Mesendoderm (in vitro differentiated cells): ENCODE measurements around the gene RASSF3.
A peak's percentile ranks its signal among the peaks of the same experiment; 100 is the strongest.

Source experiments
- DNase-seq: peaks from one replicate; pipeline ENCODE4 v3.0.0; 2013
- H2AK5ac ChIP-seq: 2 replicates; pipeline ENCODE4 v1.6.1; 2013; ENCODE audit warnings: low read length, inconsistent platforms
- H2BK120ac ChIP-seq: 2 replicates; pipeline ENCODE4 v1.6.1; 2013; ENCODE audit warnings: low read depth, mild to moderate bottlenecking, low read length, moderate library complexity, mixed read lengths
- H2BK15ac ChIP-seq: replicated peaks from 2 replicates; pipeline ENCODE4 v1.6.1; 2013; ENCODE audit warnings: low read depth, mild to moderate bottlenecking, moderate library complexity
- H2BK5ac ChIP-seq: 2 replicates; pipeline ENCODE4 v1.6.1; 2013; ENCODE audit warnings: low read length, inconsistent platforms
- H3K18ac ChIP-seq: 2 replicates; pipeline ENCODE4 v1.6.1; 2013; ENCODE audit warnings: mild to moderate bottlenecking, low read length, mixed read lengths
- H3K23ac ChIP-seq: one replicate; pipeline ENCODE4 v1.6.1; 2013; ENCODE audit warnings: low read length
- H3K27ac ChIP-seq: 2 replicates; pipeline ENCODE4 v1.5.1; 2013; ENCODE audit warnings: low read depth, mild to moderate bottlenecking, inconsistent platforms, low read length, moderate library complexity
- H3K27me3 ChIP-seq: 2 replicates; pipeline ENCODE4 v1.6.1; 2013; ENCODE audit warnings: low read length, control low read depth, mild to moderate bottlenecking, inconsistent platforms; ENCODE audit not compliant: insufficient read depth, poor library complexity
- H3K36me3 ChIP-seq: 2 replicates; pipeline ENCODE4 v1.6.1; 2013; ENCODE audit warnings: low read length, inconsistent platforms; ENCODE audit not compliant: control insufficient read depth, insufficient read depth
- H3K4ac ChIP-seq: one replicate; pipeline ENCODE4 v1.6.1; 2013; ENCODE audit warnings: low read depth, mild to moderate bottlenecking, low read length, moderate library complexity
- H3K4me1 ChIP-seq: 2 replicates; pipeline ENCODE4 v1.6.1; 2013; ENCODE audit warnings: low read depth, low read length, inconsistent platforms; ENCODE audit not compliant: control insufficient read depth
- H3K4me2 ChIP-seq: 2 replicates; pipeline ENCODE4 v1.6.1; 2013; ENCODE audit warnings: low read length
- H3K4me3 ChIP-seq: 2 replicates; pipeline ENCODE4 v1.5.1; 2013; ENCODE audit warnings: mild to moderate bottlenecking, low read length
- H3K56ac ChIP-seq: one replicate; pipeline ENCODE4 v1.6.1; 2013; ENCODE audit warnings: low read length
- H3K79me1 ChIP-seq: 2 replicates; pipeline ENCODE4 v1.6.1; 2013; ENCODE audit warnings: low read length, inconsistent platforms
- H3K79me2 ChIP-seq: 2 replicates; pipeline ENCODE4 v1.6.1; 2013; ENCODE audit warnings: mild to moderate bottlenecking, low read length; ENCODE audit not compliant: control insufficient read depth, insufficient read depth
- H3K9ac ChIP-seq: 2 replicates; pipeline ENCODE4 v1.6.1; 2013; ENCODE audit warnings: low read length, inconsistent platforms
- H4K5ac ChIP-seq: one replicate; pipeline ENCODE4 v1.6.1; 2013; ENCODE audit warnings: low read length
- H4K8ac ChIP-seq: one replicate; pipeline ENCODE4 v1.6.1; 2013; ENCODE audit warnings: low read depth, mild to moderate bottlenecking, control low read depth, low read length, moderate library complexity
- WGBS: extraction: QIAGEN DNeasy Blood & Tissue Kit; methylation state at CpG from one replicate; pipeline ENCODE4 v1.1.7; 2013; ENCODE audit warnings: low lambda C conversion rate, missing lambda C conversion rate; ENCODE audit not compliant: insufficient coverage; ENCODE audit errors: extremely low coverage; 5-methylcytosine and 5-hydroxymethylcytosine counted together

RASSF3 gene

GRCh38 chr12:64663015-64663414 is 52.7 kb downstream of the RASSF3 start:
- Histone ChIP-seq H3K4me2 (no peak overlapping the region), H2BK5ac (no peak overlapping the region), H3K56ac (no peak overlapping the region), H4K5ac (no peak overlapping the region), H3K18ac (no peak overlapping the region), H3K23ac (no peak overlapping the region), H3K27me3 (no peaks in the 10 kb centered on the region), H3K79me2 (peaks cover 28% of the 10 kb centered on the region), H3K79me1 (peaks cover 20% of the 10 kb centered on the region), H3K4me1 (peaks cover 11% of the 10 kb centered on the region), H3K9ac (no peak overlapping the region), H2AK5ac (no peak overlapping the region), H2BK120ac (no peak overlapping the region), H3K27ac (no peak overlapping the region), H3K4ac (no peak overlapping the region), H3K4me3 (no peak overlapping the region), H4K8ac (no peak overlapping the region), H2BK15ac (no peak overlapping the region), H3K36me3 (no peaks in the 10 kb centered on the region)
- WGBS: no CpG with 5 or more reads among the region's 5 CpGs
- no peak for DNase-seq

- H3K23ac ChIP-seq: no peak overlapping the region
- peak; percentile 82 for DNase-seq
- no peak overlapping the region for H4K8ac ChIP-seq
- no peak overlapping the region for H2AK5ac ChIP-seq
- no peak overlapping the region for H3K4me3 ChIP-seq
- H4K5ac ChIP-seq: no peak overlapping the region
- H2BK5ac ChIP-seq: no peak overlapping the region
- H3K18ac ChIP-seq: no peak overlapping the region
- no CpG with 5 or more reads among the region's 4 CpGs for WGBS
- peaks cover 20% of the 10 kb centered on the region for H3K79me1 ChIP-seq
- H3K4ac ChIP-seq: no peak overlapping the region
- H3K9ac ChIP-seq: no peak overlapping the region
- H3K56ac ChIP-seq: no peak overlapping the region
- no peak overlapping the region for H2BK120ac ChIP-seq
- no peak overlapping the region for H2BK15ac ChIP-seq
- no peaks in the 10 kb centered on the region for H3K36me3 ChIP-seq
- no peak overlapping the region for H3K4me2 ChIP-seq
- peaks cover 31% of the 10 kb centered on the region for H3K79me2 ChIP-seq
- no peak overlapping the region for H3K27ac ChIP-seq
- H3K27me3 ChIP-seq: no peaks in the 10 kb centered on the region
- H3K4me1 ChIP-seq: peaks cover 17% of the 10 kb centered on the region
Measured at GRCh38 chr12:64665514-64665913, 55.2 kb downstream of the RASSF3 start.

GRCh38 chr12:64666054-64666914 is 56.0 kb downstream of the RASSF3 start:
- WGBS: no CpG with 5 or more reads among the region's 3 CpGs

GRCh38 chr12:64667793-64668192 is 57.5 kb downstream of the RASSF3 start:
- no peaks in the 10 kb centered on the region for H3K36me3 ChIP-seq

More at GRCh38 chr12:64666054-64666914, 56.0 kb downstream of the RASSF3 start:
- no peak overlapping the region for H4K5ac ChIP-seq
- H3K9ac ChIP-seq: no peak overlapping the region
- H3K56ac ChIP-seq: no peak overlapping the region
- H2BK120ac ChIP-seq: no peak overlapping the region
- no peaks in the 10 kb centered on the region for H3K27me3 ChIP-seq
- peaks cover 24% of the 10 kb centered on the region for H3K4me1 ChIP-seq
- peak overlapping the region; percentile 94 for H3K18ac ChIP-seq
- DNase-seq: no peak
- peaks cover 20% of the 10 kb centered on the region for H3K79me1 ChIP-seq
- H3K23ac ChIP-seq: no peak overlapping the region
- H3K27ac ChIP-seq: no peak overlapping the region
- H3K4me3 ChIP-seq: no peak overlapping the region
- no peak overlapping the region for H3K4ac ChIP-seq
- no peaks in the 10 kb centered on the region for H3K36me3 ChIP-seq
- H2AK5ac ChIP-seq: no peak overlapping the region
- peak overlapping the region; percentile 85 for H2BK15ac ChIP-seq
- H3K79me2 ChIP-seq: peaks cover 26% of the 10 kb centered on the region
- no peak overlapping the region for H3K4me2 ChIP-seq
- H4K8ac ChIP-seq: no peak overlapping the region
- no peak overlapping the region for H2BK5ac ChIP-seq

GRCh38 chr12:64669270-64669842 is 59.1 kb downstream of the RASSF3 start:
- peak overlapping the region; percentile 69 for H3K18ac ChIP-seq
- peaks cover 31% of the 10 kb centered on the region for H3K4me1 ChIP-seq
- H3K79me2 ChIP-seq: peaks cover 28% of the 10 kb centered on the region
- no peak overlapping the region for H2AK5ac ChIP-seq
- H4K8ac ChIP-seq: no peak overlapping the region
- no peak overlapping the region for H4K5ac ChIP-seq
- no peak overlapping the region for H3K4me3 ChIP-seq
- H3K56ac ChIP-seq: peak overlapping the region; percentile 38
- no peaks in the 10 kb centered on the region for H3K36me3 ChIP-seq
- peak overlapping the region; percentile 72 for H3K4ac ChIP-seq
- no peak overlapping the region for H2BK5ac ChIP-seq
- no peaks in the 10 kb centered on the region for H3K27me3 ChIP-seq
- peaks cover 18% of the 10 kb centered on the region for H3K79me1 ChIP-seq
- DNase-seq: no peak
- no peak overlapping the region for H3K4me2 ChIP-seq
- H3K27ac ChIP-seq: peak overlapping the region; percentile 51
- no peak overlapping the region for H3K9ac ChIP-seq
- H3K23ac ChIP-seq: no peak overlapping the region
- no CpG with 5 or more reads among the region's 10 CpGs for WGBS
- H2BK120ac ChIP-seq: no peak overlapping the region
- H2BK15ac ChIP-seq: no peak overlapping the region

More at GRCh38 chr12:64667793-64668192, 57.5 kb downstream of the RASSF3 start:
- no CpG with 5 or more reads among the region's 2 CpGs for WGBS
- no peak overlapping the region for H3K18ac ChIP-seq
- no peak overlapping the region for H4K5ac ChIP-seq
- H2BK15ac ChIP-seq: peak overlapping the region; percentile 62
- H3K79me1 ChIP-seq: peaks cover 19% of the 10 kb centered on the region
- no peak overlapping the region for H2BK120ac ChIP-seq
- no peak overlapping the region for H4K8ac ChIP-seq
- H3K4me3 ChIP-seq: no peak overlapping the region
- no peak overlapping the region for H2BK5ac ChIP-seq
- no peak overlapping the region for H3K56ac ChIP-seq
- no peak overlapping the region for H2AK5ac ChIP-seq
- DNase-seq: no peak
- H3K9ac ChIP-seq: no peak overlapping the region
- no peak overlapping the region for H3K23ac ChIP-seq
- H3K4me2 ChIP-seq: no peak overlapping the region
- H3K4me1 ChIP-seq: peaks cover 27% of the 10 kb centered on the region
- no peaks in the 10 kb centered on the region for H3K27me3 ChIP-seq
- no peak overlapping the region for H3K27ac ChIP-seq
- peaks cover 26% of the 10 kb centered on the region for H3K79me2 ChIP-seq
- no peak overlapping the region for H3K4ac ChIP-seq
